Effector memory CD4-positive, alpha-beta T cell (primary cell): ENCODE data around the gene TPSG1.
"Not testable (repeated sequence)": the region's sequence is repeated elsewhere in the genome, so short reads cannot be mapped to it uniquely, and the experiment has no call there.

Experiments used
- DNase-seq, 3 donors: peaks; one replicate each; pipeline ENCODE4 v3.0.0-alpha.2; 2020
- H3K27ac ChIP-seq: 2 replicates; pipeline ENCODE4 v1.7.0; 2013; ENCODE audit warnings: mild to moderate bottlenecking, low read length, moderate library complexity; ENCODE audit not compliant: insufficient read depth, poor library complexity, severe bottlenecking
- H3K27me3 ChIP-seq: replicated peaks from 2 replicates; pipeline ENCODE4 v1.7.0; 2013; ENCODE audit warnings: mild to moderate bottlenecking, low read length; ENCODE audit not compliant: insufficient read depth, control insufficient read depth, poor library complexity, severe bottlenecking
- H3K36me3 ChIP-seq: 2 replicates; pipeline ENCODE4 v1.7.0; 2013; ENCODE audit warnings: mild to moderate bottlenecking, low read length, moderate library complexity; ENCODE audit not compliant: control insufficient read depth, insufficient read depth
- H3K4me1 ChIP-seq: 2 replicates; pipeline ENCODE4 v1.7.0; 2013; ENCODE audit warnings: low read length, mild to moderate bottlenecking; ENCODE audit not compliant: control insufficient read depth, insufficient read depth, poor library complexity, severe bottlenecking
- H3K4me3 ChIP-seq: 2 replicates; pipeline ENCODE4 v1.7.0; 2013; ENCODE audit warnings: low read length, low read depth, mild to moderate bottlenecking; ENCODE audit not compliant: insufficient read depth, poor library complexity, severe bottlenecking
- H3K9me3 ChIP-seq: 2 replicates; pipeline ENCODE4 v1.7.0; 2013; ENCODE audit warnings: mild to moderate bottlenecking, low read length, moderate library complexity; ENCODE audit not compliant: control insufficient read depth

Gene TPSG1

GRCh38 chr16:1196494-1196893 is 28.6 kb downstream of the TPSG1 start:
- Histone ChIP-seq H3K27ac (no peak overlapping the region), H3K36me3 (no peaks in the 10 kb centered on the region), H3K27me3 (no peaks in the 10 kb centered on the region), H3K9me3 (no peaks in the 10 kb centered on the region), H3K4me3 (no peak overlapping the region), H3K4me1 (no peaks in the 10 kb centered on the region)
- DNase-seq = no peak

GRCh38 chr16:1195393-1195666 is 29.7 kb downstream of the TPSG1 start:
- Histone ChIP-seq H3K9me3 (no peaks in the 10 kb centered on the region), H3K36me3 (no peaks in the 10 kb centered on the region), H3K4me1 (no peaks in the 10 kb centered on the region), H3K4me3 (no peak overlapping the region), H3K27ac (no peak overlapping the region), H3K27me3 (no peaks in the 10 kb centered on the region)
- no peak for DNase-seq

GRCh38 chr16:1194665-1195392 is 30.2 kb downstream of the TPSG1 start:
- Histone ChIP-seq H3K4me3 (no peak overlapping the region), H3K4me1 (no peaks in the 10 kb centered on the region), H3K27me3 (no peaks in the 10 kb centered on the region), H3K9me3 (no peaks in the 10 kb centered on the region), H3K27ac (no peak overlapping the region), H3K36me3 (no peaks in the 10 kb centered on the region)
- DNase-seq = no peak

GRCh38 chr16:1193825-1194581 is 31.1 kb downstream of the TPSG1 start:
- Histone ChIP-seq H3K4me1 (no peaks in the 10 kb centered on the region), H3K36me3 (no peaks in the 10 kb centered on the region), H3K27ac (no peak overlapping the region), H3K9me3 (no peaks in the 10 kb centered on the region), H3K4me3 (no peak overlapping the region), H3K27me3 (no peaks in the 10 kb centered on the region)
- DNase-seq = no peak

- Histone ChIP-seq H3K27ac (no peak overlapping the region), H3K27me3 (no peaks in the 10 kb centered on the region), H3K4me3 (no peak overlapping the region), H3K4me1 (no peaks in the 10 kb centered on the region), H3K36me3 (no peaks in the 10 kb centered on the region), H3K9me3 (no peaks in the 10 kb centered on the region)
- DNase-seq = no peak
Measured at GRCh38 chr16:1193143-1193824, 31.8 kb downstream of the TPSG1 start.

- Histone ChIP-seq H3K27me3 (no peaks in the 10 kb centered on the region), H3K4me3 (no peak overlapping the region), H3K4me1 (no peaks in the 10 kb centered on the region), H3K27ac (no peak overlapping the region), H3K36me3 (no peaks in the 10 kb centered on the region), H3K9me3 (no peaks in the 10 kb centered on the region)
- DNase-seq = no peak
Measured at GRCh38 chr16:1192384-1193073, 32.5 kb downstream of the TPSG1 start.

DNA sequence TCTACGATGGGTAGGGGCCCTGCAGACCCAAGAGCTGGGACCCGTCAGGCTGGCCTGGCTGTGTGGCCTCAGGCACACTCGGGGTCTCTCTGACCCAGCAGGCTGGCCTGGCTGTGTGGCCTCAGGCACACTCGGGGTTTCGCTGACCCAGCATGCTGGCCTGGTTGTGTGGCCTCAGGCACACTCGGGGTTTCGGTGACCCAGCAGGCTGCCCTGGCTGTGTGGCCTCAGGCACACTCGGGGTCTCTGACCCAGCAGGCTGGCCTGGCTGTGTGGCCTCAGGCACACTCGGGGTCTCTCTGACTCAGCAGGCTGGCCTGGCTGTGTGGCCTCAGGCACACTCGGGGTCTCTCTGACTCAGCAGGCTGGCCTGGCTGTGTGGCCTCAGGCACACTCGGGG is 34.3 kb downstream of the TPSG1 start:
- H3K27ac ChIP-seq, H3K36me3 ChIP-seq, H3K4me3 ChIP-seq, H3K4me1 ChIP-seq, H3K27me3 ChIP-seq, H3K9me3 ChIP-seq, DNase-seq: not testable (repeated sequence)

DNA sequence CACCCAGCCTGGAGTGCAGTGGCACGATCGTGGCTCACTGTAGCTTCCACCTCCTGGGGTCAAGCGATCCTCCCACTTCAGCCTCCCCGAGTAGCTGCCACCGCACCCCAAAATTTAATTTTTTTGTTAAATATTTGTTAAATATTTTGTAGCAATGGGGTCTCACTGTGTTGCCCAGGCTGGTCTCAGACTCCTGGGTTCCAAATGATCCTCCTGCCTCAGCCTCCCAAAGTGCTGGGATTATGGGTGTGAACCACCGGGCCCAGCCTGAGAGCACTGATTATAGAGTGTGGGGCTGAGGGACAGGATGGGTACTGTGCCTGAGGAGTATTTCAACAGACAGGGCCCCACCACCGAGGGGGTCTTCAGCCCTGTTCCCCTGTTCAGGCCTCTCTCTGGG is 35.6 kb downstream of the TPSG1 start:
- Histone ChIP-seq H3K27ac (no peak overlapping the region), H3K9me3 (no peaks in the 10 kb centered on the region), H3K27me3 (no peaks in the 10 kb centered on the region), H3K36me3 (no peaks in the 10 kb centered on the region), H3K4me1 (no peaks in the 10 kb centered on the region), H3K4me3 (no peak overlapping the region)
- DNase-seq = no peak

DNA sequence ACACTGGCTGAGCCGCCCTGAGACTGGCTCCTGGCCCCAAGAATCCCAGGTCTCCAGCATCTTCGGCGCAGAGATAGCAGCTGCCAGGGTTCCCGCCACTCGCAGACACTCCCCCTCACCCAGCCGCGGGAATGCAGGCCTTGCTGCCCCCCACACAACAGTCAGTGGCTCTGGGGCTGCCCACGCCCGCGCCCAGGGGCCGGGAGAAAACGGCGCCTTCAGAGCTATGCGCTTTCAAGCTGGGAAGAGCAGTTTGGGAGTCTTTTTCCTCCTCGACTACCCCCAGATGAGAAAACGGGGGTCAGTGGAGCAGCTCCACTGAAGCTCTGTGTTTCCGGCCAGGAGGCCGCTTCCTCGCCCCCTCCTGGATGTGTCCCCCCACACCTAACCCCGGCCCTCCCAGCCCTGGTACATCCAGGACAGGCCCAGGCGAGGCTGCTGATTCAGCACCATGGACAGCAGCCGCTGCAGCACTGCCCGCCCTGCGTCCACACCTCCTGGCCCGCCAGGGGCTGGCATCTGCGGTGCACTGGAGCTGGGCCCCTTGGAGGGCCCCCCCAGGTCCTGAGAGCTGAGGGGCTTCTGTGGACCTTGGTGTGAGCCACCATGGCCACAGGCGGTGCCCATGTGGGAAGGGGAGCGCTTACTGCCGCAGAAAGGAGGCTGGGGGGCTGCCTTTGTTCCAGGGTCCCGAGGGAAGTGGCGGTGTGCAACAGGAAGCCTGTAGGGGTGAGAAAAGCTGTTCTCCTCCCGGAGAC is 36.5 kb downstream of the TPSG1 start:
- DNase-seq = peak in 2 of 3 donors; percentile 10 to 15
- no peak overlapping the region for H3K4me3 ChIP-seq
- no peaks in the 10 kb centered on the region for H3K27me3 ChIP-seq
- no peak overlapping the region for H3K27ac ChIP-seq
- no peaks in the 10 kb centered on the region for H3K36me3 ChIP-seq
- H3K4me1 ChIP-seq = no peaks in the 10 kb centered on the region
- H3K9me3 ChIP-seq = no peaks in the 10 kb centered on the region
